Measurements from ENCODE around the gene HIPK2.

GRCh38 chr7:139642283-139642682 lies 135.5 kb downstream of the HIPK2 start:
- TF ChIP-seq CTCF (IDR thresholded peaks at IDR 0.05) (no peak), PBX3 (IDR thresholded peaks at IDR 0.05) (no peak), NR3C1 (IDR thresholded peaks at IDR 0.05) (no peak), HDAC2 (IDR thresholded peaks at IDR 0.05) (no peak), POLR2A (IDR thresholded peaks at IDR 0.05; ENCODE audit: low read length) (no peak), USF2 (IDR thresholded peaks at IDR 0.05) (no peak)

Measured in A549 (cell line).